Measurements from ENCODE around the gene GUCD1.
"Not testable (repeated sequence)": the region's sequence is repeated elsewhere in the genome, so short reads cannot be mapped to it uniquely, and the experiment has no call there.

The GUCD1 gene

DNA sequence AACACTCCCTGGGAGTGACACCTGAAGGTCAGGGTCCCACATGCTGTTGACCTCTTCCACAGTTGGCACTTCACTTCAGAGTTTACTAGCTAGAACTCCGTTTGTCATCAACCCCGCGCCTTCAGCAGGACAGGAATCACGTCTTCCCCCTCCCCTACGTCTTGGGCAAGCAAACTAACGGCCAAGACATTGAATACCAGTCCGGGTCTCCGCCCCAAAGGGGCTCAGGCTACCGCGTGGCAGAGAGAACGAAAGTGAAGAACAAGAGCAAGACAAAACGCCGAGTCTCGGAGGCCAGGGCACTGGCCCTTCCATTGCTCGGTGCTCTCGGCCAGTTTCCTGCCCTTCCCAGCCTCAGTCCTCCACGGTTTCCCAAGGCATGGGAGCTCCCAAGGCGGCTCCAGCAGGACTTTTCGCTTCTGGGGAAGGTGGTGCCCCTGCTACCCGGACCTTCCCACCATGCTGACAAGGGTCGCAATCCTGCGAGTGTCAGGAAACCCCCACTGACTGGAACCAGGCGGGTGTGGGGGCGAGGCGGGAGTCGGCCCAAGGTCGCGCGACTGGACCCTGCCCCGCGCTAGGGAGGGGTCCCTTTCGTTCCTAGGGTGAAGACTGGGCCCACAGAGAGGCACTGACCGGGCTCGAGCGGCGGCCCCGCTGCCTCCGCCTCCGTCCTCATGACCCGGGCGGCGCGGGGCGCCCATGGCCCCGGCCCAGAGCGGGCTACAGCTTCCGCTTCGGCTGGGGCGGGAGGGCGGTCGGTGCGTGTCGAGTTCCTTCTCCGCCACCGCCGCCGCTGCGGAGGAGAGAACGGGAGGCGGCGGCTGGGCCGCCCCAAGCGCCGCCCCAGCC lies at the start of gene GUCD1:
GUCD1 (minus strand) TSS at position 826 of the 852 bp plus-strand sequence; CDS start at position 679, 147 bp downstream.
- peak; percentile 37 for DNase-seq (ENCODE audit: low spot score)

DNA sequence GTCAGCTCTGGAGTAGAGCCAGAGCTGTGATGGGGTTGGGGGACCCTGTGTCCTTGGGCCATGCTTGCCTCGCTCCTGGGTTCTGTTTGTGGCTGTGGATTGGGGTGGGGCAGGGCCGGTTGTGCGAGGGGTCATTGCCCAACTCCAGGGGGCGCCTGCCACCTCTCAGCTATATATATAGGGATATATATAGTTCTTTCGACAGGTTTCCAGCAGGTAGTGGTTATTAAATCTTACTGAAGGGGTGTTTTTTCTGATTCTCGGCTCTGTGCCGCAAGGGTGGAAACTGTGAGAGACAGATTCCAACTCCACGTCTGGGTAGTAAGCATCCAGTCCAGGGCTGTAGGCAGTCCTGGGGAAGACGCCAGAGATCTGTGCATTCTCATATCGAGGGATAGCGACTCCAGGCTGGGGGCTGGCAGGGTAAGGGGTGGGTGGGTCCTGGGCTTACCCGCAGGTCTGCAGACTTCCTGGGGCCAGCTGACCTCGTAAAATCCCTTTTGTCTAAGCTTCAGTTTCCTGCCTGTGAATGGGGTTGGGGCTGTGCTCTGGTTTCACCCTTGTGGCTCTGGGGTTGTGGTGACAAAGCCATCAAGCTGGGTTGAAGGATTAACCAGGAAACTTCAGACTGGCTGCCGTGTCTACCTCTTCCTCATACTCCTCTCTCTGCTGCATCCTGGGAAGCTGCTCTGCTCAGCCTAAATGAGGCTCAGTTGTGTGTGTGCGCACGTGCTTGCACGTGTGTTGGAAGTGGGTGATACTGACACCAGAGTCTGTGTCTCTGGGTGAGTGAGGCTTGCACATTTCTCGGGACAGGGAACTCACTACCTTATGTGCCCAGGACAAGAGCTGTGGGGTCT lies 49.1 kb upstream of the GUCD1 start:
- not testable (repeated sequence) for DNase-seq (ENCODE audit: low spot score)

DNA sequence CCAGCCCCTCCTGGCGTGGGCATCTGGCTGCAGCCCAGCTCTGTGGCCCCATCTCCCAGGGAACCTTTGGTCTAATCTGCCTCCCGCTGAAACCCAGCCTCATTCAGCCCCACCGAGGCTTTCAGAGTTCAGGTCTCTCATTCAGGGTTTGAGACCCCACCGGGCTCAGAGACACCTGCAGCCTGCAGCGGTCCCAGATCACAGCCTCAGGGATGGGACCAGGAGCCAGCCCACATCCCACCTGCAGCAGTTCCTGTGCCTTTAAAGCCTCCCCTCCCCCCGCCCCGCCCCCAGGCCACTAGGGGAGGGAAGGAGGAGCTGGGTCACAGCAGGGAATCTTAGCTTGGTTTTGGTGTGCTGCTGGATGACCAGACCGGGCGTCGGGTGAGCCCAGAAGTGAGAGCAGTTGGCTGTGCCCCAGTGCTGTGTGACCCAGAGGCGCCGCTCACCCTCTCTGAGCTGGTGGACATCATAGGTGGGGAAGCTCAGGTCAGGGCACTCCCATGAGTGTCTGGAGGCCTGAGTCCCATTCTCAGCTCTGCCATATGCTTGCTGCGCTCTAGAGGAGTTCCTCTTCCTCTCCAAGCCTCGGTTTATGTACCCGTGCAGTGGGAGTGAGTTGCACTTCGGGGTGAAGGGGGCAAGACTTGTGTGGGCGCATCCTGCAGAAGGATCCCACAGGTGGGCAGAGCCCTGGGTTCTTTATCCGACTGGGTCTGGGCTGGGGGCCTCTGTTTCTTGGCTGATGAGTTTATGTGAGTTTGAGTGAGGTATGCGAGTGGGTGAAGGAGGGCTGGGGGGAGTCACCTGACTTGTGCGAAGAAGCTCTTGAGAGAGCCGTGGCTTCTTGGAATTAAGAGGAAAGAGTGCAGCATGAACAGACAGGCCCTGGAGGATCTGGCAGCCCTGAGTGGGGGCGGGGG lies 48.2 kb upstream of the GUCD1 start, which contains the start of gene GGT1:
GGT1 (plus strand) TSS at position 347 of the 923 bp plus-strand sequence. CDS start 7,889 bp downstream, outside the sequence.
- not testable (repeated sequence) for DNase-seq (ENCODE audit: low spot score)

DNA sequence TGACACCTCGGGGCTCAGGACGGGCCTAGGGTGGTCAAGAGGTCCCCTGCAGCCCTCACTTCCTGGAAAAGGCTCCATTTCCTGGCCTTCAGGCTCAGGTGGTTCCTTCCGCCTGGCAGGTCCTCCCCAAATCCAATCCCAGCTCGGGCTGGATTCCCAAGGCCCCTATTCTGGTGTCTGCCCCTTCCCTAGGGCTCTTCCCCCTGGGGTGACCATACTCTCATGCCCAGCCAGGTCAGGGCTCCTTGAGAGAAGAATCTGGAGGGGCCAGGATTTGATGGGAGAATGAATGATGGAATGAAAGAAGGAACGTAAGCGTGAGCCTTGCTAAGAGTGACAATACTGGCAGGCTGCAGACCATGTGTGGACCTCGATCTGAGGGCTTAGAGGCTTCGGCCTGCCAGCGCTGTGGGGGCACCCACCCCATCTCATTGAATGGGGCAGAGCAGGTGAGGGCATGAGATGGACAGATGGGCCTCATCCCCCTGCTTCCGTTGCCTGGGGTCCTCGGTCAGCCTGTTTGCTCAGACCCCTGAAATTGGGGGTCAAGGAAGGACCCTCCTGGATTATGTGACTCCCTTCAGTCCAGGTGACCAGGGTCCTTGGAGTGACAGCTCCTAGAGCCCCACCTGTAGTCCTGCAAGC lies 47.3 kb upstream of the GUCD1 start:
- not testable (repeated sequence) for DNase-seq (ENCODE audit: low spot score)

DNA sequence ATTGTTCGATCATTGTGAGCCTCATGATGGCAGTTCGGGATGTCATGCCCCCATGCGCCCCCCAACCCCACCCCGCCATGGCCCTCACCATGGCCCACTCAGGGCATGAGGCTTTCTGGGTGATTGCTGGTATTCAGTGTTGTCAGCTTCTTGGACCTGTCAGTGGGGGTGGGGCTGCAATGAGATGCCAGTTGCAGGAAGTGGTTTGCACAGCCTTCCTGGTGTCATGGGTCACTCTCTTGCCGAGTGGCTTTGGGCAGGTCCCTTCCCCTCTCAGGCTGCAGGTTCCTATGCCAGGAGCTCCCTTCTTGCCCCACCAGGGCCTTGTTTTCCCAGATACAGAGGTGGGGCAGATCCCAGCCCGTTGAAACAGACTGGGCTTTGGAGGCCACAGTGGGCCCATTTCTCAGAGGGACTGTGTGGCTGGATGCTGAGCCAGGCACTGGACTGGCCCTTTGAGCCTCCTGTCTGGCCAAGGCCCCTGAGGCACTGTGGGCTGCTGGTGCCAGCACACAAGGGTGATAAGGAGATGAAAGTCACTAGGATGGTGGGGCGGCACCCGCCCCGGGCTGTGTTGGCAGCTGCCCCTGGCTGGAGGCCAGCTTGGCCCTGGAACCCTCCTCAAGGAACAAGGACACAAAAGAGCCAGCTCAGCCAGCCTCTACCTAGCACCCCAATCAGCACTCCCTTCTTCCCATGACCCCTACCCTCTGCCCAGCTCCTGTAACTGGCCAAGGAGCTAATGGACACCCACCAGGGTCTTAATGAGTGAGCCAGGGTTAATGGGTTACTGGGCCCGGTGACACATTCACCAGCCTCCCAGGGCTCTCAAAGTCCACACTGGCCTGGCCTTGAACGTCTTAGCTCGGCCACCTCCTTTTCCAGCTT lies 46.5 kb upstream of the GUCD1 start:
- no peak for DNase-seq (ENCODE audit: low spot score)

DNA sequence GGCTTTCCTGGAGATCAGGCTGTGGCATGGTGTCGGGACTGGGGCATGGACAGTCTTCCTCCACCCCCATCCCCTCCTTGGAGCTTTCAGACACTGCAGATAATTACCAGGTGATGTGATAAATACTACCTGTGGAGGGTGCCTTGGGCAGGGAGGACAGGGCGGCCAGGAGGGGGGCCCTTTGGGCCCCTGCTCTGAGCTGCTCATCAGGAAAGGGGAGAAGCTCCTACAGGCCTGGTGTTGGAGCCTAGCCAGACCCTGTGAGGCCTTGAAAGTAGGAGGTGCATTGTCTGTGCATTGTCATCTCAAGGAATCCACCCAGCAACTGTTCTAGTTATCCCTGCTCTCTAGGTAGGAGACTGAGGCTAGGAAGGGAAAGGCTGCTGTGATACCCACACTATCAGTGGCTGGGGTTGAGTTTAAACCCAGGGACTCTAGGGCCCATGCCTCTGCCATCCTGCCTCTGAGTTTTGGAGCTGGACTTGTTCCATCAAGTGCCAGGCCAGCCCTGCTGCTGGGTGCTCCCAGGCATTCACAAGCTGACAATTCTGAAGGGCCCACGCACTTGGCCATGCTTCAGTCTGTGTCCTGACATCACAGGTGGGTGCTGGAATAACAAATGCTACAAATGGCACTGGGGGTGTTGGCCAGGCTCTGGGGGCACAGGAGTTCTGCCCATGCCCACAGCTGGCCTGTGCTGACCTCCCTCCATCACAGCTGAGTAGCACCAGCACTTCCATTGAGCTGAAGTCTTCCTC lies 45.2 kb upstream of the GUCD1 start:
- not testable (repeated sequence) for DNase-seq (ENCODE audit: low spot score)

DNA sequence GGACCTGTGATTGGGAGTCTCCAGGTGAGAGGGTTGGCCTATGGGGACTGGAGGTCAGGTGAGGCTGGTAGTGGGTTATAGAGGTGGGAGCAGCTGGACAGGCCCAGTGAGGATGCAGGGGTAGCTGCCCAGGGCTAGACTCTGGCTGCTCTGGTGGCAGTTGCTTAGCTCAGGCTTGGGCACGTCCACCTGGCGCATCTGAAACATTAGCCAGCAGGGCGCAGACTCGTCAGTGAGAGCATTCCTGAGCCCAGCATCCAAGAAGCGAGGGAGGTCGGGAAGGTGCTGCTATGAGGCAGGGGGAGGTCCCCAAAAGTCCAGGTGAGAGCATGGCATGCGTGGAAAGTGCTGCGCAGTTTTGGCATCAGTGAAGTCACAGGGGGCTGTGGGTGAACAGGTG lies 44.6 kb upstream of the GUCD1 start:
- DNase-seq (ENCODE audit: low spot score) = no peak

DNA sequence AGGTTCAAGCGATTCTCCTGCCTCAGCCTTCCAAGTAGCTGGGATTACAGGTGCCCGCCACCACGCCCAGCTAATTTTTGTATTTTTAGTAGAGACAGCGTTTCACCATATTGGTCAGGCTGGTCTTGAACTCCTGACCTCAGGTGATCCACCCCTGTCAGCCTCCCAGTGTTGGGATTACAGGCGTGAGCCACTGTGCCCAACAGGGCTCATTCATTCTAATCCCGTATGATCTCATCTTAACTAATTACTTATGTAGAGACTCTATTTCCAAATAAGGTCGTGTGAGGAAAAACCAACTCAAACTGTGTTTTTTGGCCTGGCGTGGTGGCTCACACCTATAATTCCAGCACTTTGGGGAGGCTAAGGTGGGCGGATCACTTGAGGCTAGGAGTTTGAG lies 42.1 kb upstream of the GUCD1 start:
- DNase-seq (ENCODE audit: low spot score) = not testable (repeated sequence)

DNA sequence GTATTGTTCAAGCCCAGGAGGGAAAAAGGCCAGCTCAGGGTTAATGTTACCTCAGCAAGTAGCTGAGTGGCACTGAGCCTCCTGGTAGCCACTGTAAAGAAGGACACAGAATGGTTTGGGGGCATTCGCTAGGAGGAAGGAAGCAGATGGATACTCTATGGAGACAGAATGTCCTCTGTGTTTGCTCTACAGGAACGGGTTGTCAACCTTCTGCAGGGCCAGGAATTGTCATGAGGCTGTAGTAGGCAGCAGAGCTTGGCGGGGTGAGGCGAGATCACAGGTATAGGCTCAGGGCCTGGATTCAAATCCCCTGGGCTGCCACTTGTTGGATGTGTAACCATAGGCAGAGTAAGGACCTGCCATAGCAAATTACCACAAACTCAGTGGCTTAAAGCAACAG lies 40.9 kb upstream of the GUCD1 start:
- no peak for DNase-seq (ENCODE audit: low spot score)

DNA sequence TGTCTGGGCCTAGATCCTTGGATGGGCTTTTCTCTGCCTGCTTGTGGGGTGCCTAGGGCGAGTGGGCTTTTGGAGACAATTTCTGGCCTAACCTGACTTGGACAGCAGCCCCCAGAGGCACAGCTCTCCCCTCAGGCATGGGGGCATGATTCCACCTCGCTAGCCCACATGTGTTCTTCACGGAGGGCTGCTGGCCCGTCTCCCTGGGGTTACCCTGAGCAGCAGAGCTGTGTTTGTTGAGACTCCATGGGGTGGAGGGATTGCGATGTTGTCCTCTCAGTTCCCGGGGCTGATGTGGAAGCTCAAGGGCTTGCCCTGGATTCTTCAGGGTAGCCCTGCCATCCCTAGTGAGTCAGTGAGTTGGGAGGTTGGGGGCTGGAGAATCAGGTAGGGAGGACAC lies 40.3 kb upstream of the GUCD1 start:
- no peak for DNase-seq (ENCODE audit: low spot score)

DNA sequence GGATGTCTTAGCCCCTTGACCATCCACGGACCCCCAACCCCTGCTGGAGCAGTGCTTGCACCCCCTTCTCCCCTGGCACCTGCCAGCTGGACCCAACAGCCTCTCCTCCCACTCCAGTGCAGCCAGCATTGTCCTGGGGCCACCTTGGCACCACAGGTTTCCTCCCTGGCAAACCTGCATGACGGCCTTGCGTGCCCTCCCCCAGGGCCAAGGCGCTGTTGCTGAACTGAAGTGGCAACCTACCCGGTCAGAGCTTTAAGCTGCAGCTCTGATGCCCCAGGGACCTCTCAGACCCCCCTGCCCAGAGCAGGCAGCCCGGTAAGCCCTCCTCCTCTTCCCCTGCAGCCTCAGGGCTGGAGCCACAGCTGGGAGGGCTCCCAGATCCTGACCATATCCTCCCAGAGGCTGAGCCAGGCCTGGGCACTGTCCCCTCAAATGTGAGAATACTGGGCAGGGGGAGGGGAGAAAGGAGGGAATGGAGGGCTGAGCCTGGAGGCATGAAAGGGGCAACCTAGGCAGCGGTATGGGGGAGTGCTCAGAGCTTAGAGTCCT lies 39.7 kb upstream of the GUCD1 start:
- no peak for DNase-seq (ENCODE audit: low spot score)

DNA sequence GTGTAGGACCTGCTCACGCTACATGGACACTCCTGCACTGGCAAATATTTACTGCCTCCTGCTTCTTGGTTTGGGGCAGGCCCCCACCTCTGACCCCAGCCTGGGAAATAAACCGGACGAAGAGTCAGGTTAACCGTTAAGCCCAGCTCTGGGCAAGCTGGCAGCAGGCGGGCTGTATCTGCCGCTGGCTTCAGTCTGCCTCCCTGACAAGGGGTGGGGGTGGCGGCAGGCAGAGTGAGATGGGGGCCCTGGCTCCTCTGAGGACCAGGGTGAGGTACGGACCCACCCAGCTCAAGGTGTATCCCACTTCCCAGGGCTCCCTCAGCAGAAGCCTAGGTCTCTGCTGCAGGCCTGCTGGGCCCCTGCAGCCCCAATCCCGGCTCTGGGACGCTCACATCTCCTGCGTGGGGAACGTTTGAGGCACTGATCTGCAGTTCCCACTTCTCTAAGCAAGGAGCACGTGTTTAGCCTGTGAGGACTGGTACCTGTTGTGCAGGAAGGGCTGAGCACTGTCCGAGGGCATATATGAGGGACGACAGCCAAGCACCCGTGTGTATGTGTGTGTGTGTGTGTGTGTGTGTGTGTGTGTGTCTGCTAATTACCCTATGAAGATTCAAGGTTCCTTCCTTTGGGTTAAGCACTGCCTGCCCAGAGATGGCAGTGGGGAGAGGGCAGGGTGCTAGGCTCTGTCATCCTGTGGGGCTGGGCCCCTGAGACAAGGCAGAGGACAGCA lies 39.1 kb upstream of the GUCD1 start:
- no peak for DNase-seq (ENCODE audit: low spot score)

DNA sequence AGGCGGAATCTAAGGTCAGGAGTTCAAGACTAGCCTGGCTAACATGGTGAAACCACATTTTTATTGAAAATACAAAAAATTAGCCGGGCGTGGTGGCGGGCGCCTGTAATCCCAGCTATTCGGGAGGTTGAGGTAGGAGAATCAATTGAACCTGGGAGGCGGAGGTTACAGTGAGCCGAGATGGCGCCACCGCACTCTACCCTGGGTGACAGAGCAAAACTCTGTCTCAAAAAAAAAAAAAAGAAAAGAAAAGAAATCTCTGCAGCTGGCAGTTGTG lies 38.6 kb upstream of the GUCD1 start:
- not testable (repeated sequence) for DNase-seq (ENCODE audit: low spot score)

DNA sequence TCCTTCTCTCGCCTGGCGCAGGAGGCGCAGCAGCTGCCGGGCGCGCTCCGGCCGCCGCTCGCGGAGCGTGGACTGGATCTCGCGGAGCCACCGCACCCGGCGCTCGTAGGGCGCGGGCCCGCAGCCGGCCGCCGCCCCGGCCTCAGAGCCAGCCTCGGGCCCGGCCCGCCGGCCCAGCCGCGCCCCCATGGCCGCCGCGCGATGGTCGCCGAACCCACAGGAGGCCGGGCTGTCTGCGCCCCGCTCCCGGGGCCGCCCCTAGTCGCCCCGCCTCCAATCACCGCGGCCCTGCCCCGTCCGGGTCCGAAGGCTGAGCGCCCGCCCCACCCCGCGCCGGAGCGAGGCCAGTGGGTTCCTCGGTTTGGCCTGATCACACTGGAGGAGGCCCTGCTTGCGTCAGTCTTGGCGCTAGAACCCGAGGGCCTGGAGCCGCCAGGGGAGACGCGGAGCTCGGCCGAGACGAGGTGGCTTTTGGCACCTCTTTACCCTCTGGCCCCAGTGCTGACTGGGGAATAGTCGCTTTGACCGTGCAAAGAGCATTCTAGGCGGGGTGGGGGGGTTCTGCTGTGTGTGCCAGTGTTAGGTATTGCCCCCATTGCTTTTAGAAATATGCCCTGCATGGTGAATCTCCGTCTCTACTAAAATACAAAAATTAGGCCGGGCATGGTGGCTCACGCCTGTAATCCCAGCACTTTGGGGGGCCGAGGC lies 38.1 kb upstream of the GUCD1 start, which contains the start of gene LRRC75B:
LRRC75B (minus strand) TSS at position 223 of the 708 bp plus-strand sequence; CDS start at position 189, 34 bp downstream.
- DNase-seq (ENCODE audit: low spot score) = peak; percentile 66

DNA sequence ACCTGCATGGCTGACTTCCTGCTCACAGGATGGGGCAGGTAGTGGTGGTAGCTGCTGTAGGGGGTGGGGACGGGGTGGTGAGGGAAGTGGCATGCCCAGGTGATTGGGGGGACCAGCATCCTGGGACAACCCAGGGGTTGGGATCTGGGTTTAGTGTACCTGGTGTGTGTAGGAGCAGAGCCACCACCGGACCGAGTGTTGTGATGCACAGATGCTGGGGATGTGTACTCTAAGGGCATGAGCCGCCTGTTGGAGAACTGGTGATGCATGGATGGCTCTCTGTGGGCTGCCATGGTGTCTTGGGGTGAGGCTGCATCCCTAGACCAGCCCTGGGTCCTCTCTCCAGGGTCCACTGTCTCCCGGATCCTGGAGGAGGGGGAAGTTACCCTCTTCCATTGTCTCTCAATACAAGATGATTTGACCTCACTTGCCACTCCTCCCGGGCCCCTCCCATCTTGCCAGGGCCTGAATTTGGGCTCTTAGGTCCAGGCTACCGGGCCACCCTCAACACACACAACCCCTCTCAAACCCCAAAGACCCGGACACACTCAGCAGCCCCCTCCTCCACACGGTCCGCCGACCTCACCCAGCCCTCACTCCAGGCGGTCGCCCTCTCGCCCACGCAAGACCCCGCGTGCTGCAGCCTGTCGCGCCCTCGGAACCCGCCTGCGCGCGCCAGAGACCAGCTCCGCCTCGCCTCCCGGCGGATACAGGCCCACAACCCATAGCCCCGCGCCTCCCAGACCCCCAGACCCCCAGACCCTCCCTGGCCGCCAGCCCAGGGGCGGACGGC lies 37.3 kb upstream of the GUCD1 start:
- DNase-seq (ENCODE audit: low spot score) = no peak

DNA sequence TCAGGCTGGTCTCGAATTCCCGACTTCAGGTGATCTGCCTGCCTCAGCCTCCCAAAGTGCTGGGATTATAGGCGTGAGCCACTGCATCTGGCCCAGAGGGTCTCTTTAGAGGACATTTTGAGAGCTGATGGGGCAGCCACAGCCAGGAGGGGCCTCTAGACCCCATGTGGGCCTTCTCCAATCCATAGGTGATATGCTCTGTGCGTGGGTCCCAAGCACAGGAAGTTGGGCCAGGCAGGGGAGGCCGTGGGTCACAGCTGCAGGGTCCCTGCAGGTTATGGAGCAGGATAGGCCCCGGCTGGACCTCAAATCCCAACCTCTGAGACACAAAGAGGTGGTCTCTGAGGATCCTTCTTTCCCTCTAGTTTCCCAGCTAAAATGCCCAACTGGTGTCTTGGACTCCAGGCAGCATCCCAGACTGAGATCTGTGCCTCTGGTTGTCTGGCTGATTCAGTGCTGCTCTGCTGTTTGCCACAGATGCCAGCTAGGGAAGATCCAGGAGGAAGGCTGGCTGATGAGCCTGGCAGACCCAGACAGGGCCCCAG lies 36.4 kb upstream of the GUCD1 start:
- DNase-seq (ENCODE audit: low spot score) = no peak
